CD4-positive, alpha-beta T cell treated with Interleukin-6 at 100 ng/mL for 8 hours (primary cell): ENCODE results near the gene SPSB2.
"Not testable (repeated sequence)": the region's sequence is repeated elsewhere in the genome, so short reads cannot be mapped to it uniquely, and the experiment has no call there.

ENCODE experiments used
- DNase-seq: peaks from one replicate; pipeline ENCODE4 v3.0.0-alpha.2; 2020; ENCODE audit warnings: mixed read lengths, low spot score

SPSB2 gene

GRCh38 chr12:6873094-6874014 lies at the start of gene SPSB2:
Gene SPSB2, minus strand, starts transcription at chr12:6873303. Its CDS starts 402 bp downstream, at chr12:6872901.
- DNase-seq, result peak; percentile 98

- DNase-seq, result no peak
These were observed 49.2 kb upstream of the SPSB2 start for GRCh38 chr12:6921996-6922946.

- DNase-seq, result no peak
These were observed 48.4 kb upstream of the SPSB2 start for GRCh38 chr12:6921539-6921938.

GRCh38 chr12:6919588-6919987 lies 46.5 kb upstream of the SPSB2 start:
- DNase-seq, result no peak

GRCh38 chr12:6917491-6918231 lies 44.6 kb upstream of the SPSB2 start:
- DNase-seq, result no peak

- no peak for DNase-seq
These were observed 43.5 kb upstream of the SPSB2 start for GRCh38 chr12:6916426-6917200.

GRCh38 chr12:6915789-6916285 lies 42.7 kb upstream of the SPSB2 start:
- DNase-seq, result no peak

- no peak for DNase-seq
These were observed 42.1 kb upstream of the SPSB2 start for GRCh38 chr12:6914947-6915788.

GRCh38 chr12:6914246-6914946 lies 41.3 kb upstream of the SPSB2 start, which contains the start of gene ENO2:
Gene ENO2, plus strand, starts transcription at chr12:6914580. Its CDS starts 1,253 bp downstream, at chr12:6915833.
- DNase-seq, result peak; percentile 86

GRCh38 chr12:6912164-6912935 lies 39.2 kb upstream of the SPSB2 start:
- DNase-seq, result no peak

- no peak for DNase-seq
These were observed 36.5 kb upstream of the SPSB2 start for GRCh38 chr12:6909421-6910145.

- DNase-seq, result not testable (repeated sequence)
These were observed 35.0 kb upstream of the SPSB2 start for GRCh38 chr12:6908141-6908540.

GRCh38 chr12:6905414-6906040 lies 32.4 kb upstream of the SPSB2 start:
- DNase-seq, result no peak

GRCh38 chr12:6904280-6905276 lies 31.5 kb upstream of the SPSB2 start, which contains the start of gene LRRC23:
Gene LRRC23, plus strand, starts transcription at chr12:6904822. Its CDS starts 812 bp downstream, at chr12:6905634.
- peak; percentile 96 for DNase-seq

GRCh38 chr12:6903722-6904121 lies 30.6 kb upstream of the SPSB2 start:
- no peak for DNase-seq

- no peak for DNase-seq
These were observed 29.3 kb upstream of the SPSB2 start for GRCh38 chr12:6902448-6902847.
